Sigmoid colon (tissue), 7 donors: ENCODE data around the gene SEC23B. TPM values are rescaled to one million over a fixed set of nuclear protein-coding genes. Genes with fewer than 3 reads are reported as not detected.

Experiments
- DNase-seq: peaks from one replicate; pipeline ENCODE4 v3.0.0-alpha.2; 2019
- H3K27ac ChIP-seq, 4 donors: fragments of 200-600 bp; sonication (generic); one replicate each; pipeline ENCODE4 v1.5.1; 2016 to 2019; ENCODE audit warnings: mild to moderate bottlenecking in 1 of 4
- H3K27me3 ChIP-seq, 3 donors: fragments of 200-600 bp; sonication (generic); one replicate each; pipeline ENCODE4 v1.5.1; 2019; ENCODE audit warnings: mild to moderate bottlenecking in 1 of 3
- H3K36me3 ChIP-seq, 4 donors: fragments of 200-600 bp; sonication (generic); one replicate each; pipeline ENCODE4 v1.5.1; 2016 to 2019
- H3K4me1 ChIP-seq, 4 donors: fragments of 200-600 bp; sonication (generic); one replicate each; pipeline ENCODE4 v1.5.1; 2017 to 2019
- H3K4me3 ChIP-seq, 4 donors: fragments of 200-600 bp; sonication (generic); one replicate each; pipeline ENCODE4 v1.5.1; 2017 to 2019; ENCODE audit warnings: mild to moderate bottlenecking in 2 of 4, moderate library complexity in 1 of 4
- H3K9me3 ChIP-seq, 4 donors: fragments of 200-600 bp in 3 of 4; sonication (generic) in 3 of 4; one replicate each; pipeline versions ENCODE4 v1.5.1 to v1.6.1; 2013 to 2019
- EP300 ChIP-seq, 4 donors: sonication (generic); formaldehyde crosslinking; IDR thresholded peaks; one replicate each; pipeline ENCODE4 v1.6.1; 2017; ENCODE audit warnings: antibody characterized with exemption in 4 of 4
- POLR2A ChIP-seq, 2 donors: fragments of 450-650 bp; IDR thresholded peaks; one replicate each; pipeline ENCODE4 v1.6.1; 2016; ENCODE audit warnings: antibody characterized with exemption in 2 of 2, mild to moderate bottlenecking in 2 of 2, moderate library complexity in 2 of 2
- POLR2AphosphoS5 ChIP-seq, 4 donors: sonication (generic); formaldehyde crosslinking; IDR thresholded peaks; one replicate each; pipeline ENCODE4 v1.6.1; 2017; ENCODE audit warnings: antibody characterized with exemption in 4 of 4
- WGBS, 2 donors: extraction: QIAGEN DNeasy Blood & Tissue Kit; methylation state at CpG; one replicate each; pipeline ENCODE4 v1.1.7; 2013; 5-methylcytosine and 5-hydroxymethylcytosine counted together
- intact Hi-C: fragments of 100-400 bp; cut with DNase I; formaldehyde crosslinking; loops from one replicate; pipeline ENCODE4 v1.15.1; 2023
- polyA plus RNA-seq, 3 donors: library from polyadenylated mRNA; stranded (reverse); fragments of 200-250 nt; gene quantifications; one replicate each; pipeline ENCODE4 v1.2.3, GENCODE V29; 2013
- total RNA-seq, 4 donors: library from RNA; depleted of rRNA; stranded (reverse); fragments of >200 nt; gene quantifications; one replicate each; pipeline ENCODE4 v1.1.0, GENCODE V29; 2016
- TF ChIP-seq, protein P1 (sequence below), 4 experiments: fragments of 450-650 bp in 3 of 4; fragments of 200-600 bp in 1 of 4; IDR thresholded peaks; one replicate each; pipeline ENCODE4 v1.5.1; 2016 to 2019; ENCODE audit warnings: antibody characterized with exemption in 4 of 4, mild to moderate bottlenecking in 3 of 4, moderate library complexity in 2 of 4
- donor health status: healthy with polysubstance abuse.
- donor health status: Bipolar disorder and iron deficiency.
- donor health status: healthy.

Gene SEC23B
- total and polyA plus RNA-seq, 7 donors = 10.5 to 31.4 (median 14.2) TPM

DNA sequence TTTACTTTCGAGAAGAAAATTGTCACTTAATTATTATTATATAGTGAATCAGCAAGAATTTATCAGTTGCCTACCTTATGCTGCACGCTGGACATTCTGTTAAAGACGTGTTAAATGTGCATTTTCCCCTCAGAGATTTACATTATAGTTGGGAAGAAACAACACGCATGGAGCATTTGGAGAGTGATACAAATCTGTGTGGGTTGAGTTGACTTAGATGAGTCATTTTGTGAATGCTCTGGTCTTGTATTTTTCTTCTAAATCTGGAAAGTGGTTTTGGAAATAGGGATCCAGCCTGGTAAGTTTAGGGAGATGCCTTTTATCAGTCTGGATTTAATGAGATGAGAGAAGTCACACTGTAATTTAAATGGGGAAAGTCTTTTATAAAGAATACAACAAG lies 35.5 kb downstream of the SEC23B start:
- no peaks in the 10 kb centered on the region for H3K4me1 ChIP-seq
- no peak overlapping the region for H3K4me3 ChIP-seq
- intact Hi-C loops = no loop called here
- no peak for DNase-seq
- TF ChIP-seq POLR2A (IDR thresholded peaks at IDR 0.05) (no peak), POLR2AphosphoS5 (IDR thresholded peaks at IDR 0.05) (no peak), EP300 (IDR thresholded peaks at IDR 0.05) (no peak)
- TF ChIP-seq, protein P1, sequence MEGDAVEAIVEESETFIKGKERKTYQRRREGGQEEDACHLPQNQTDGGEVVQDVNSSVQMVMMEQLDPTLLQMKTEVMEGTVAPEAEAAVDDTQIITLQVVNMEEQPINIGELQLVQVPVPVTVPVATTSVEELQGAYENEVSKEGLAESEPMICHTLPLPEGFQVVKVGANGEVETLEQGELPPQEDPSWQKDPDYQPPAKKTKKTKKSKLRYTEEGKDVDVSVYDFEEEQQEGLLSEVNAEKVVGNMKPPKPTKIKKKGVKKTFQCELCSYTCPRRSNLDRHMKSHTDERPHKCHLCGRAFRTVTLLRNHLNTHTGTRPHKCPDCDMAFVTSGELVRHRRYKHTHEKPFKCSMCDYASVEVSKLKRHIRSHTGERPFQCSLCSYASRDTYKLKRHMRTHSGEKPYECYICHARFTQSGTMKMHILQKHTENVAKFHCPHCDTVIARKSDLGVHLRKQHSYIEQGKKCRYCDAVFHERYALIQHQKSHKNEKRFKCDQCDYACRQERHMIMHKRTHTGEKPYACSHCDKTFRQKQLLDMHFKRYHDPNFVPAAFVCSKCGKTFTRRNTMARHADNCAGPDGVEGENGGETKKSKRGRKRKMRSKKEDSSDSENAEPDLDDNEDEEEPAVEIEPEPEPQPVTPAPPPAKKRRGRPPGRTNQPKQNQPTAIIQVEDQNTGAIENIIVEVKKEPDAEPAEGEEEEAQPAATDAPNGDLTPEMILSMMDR (IDR thresholded peaks at IDR 0.05) = no peak
- no peaks in the 10 kb centered on the region for H3K27me3 ChIP-seq
- no peaks in the 10 kb centered on the region for H3K9me3 ChIP-seq
- 94 to 97% methylated on average over 4 of the region's 4 CpGs for whole genome bisulfite sequencing, 2 donors
- peaks cover 0 to 81% (median 19%) of the 10 kb centered on the region in 4 donors for H3K36me3 ChIP-seq
- H3K27ac ChIP-seq = no peak overlapping the region

DNA sequence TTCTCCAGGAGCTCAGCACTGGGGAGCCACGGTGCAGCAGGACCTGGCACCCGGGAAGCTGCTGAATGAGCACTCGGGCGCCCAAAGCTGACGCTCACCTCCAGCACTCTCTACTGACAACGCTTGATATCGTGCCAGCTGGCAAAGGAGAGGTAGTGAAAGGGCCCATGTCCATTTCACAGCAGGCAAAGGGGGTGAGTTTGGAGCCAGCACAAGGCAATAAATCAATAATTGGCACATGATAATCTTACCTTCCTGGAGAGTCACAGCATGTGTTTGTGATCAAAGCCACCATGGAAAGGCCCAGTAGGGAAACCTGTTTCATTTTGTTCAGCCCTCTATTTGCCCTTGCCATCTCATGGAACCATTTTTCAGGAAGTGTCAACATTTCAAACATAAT lies 36.2 kb downstream of the SEC23B start:
- TF ChIP-seq POLR2AphosphoS5 (IDR thresholded peaks at IDR 0.05) (no peak), POLR2A (IDR thresholded peaks at IDR 0.05) (no peak)
- no peak for DNase-seq
- H3K36me3 ChIP-seq = peaks cover 0 to 88% (median 25%) of the 10 kb centered on the region in 4 donors
- H3K4me1 ChIP-seq = no peaks in the 10 kb centered on the region
- no peaks in the 10 kb centered on the region for H3K27me3 ChIP-seq
- no peak overlapping the region for H3K27ac ChIP-seq
- no peaks in the 10 kb centered on the region for H3K9me3 ChIP-seq
- intact Hi-C loops = no loop called here
- 89 to 93% methylated on average over 7 of the region's 7 CpGs for WGBS, 2 donors
- no peak overlapping the region for H3K4me3 ChIP-seq

DNA sequence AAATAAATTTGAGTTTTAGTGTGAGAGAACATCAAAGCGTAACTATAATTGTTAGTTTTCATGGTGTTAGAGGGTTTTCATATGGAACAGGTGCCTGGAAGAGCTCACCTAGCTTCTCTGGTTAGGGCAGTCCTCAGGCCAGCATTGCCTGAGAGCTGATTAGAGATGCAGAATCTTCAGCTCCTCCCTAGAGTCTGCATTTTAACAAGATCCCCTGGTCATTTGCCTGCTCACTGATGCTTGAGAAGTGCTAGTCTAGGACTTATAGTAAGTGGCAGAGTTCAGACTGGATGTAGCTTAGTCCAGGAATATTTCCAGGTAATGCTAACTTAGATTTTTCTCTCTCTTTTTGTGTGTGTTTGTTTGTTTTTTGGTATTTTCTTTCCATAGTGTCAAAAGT lies 37.8 kb downstream of the SEC23B start:
- no peaks in the 10 kb centered on the region for H3K27me3 ChIP-seq
- DNase-seq = no peak
- 93 to 95% methylated on average over 1 of the region's 1 CpG for whole genome bisulfite sequencing, 2 donors
- TF ChIP-seq POLR2A (IDR thresholded peaks at IDR 0.05) (no peak), POLR2AphosphoS5 (IDR thresholded peaks at IDR 0.05) (no peak), EP300 (IDR thresholded peaks at IDR 0.05) (no peak)
- TF ChIP-seq, protein P1 (IDR thresholded peaks at IDR 0.05) = no peak
- no peaks in the 10 kb centered on the region for H3K4me1 ChIP-seq
- no peak overlapping the region for H3K4me3 ChIP-seq
- H3K9me3 ChIP-seq = no peaks in the 10 kb centered on the region
- H3K27ac ChIP-seq = no peak overlapping the region
- intact Hi-C loops = no loop called here
- H3K36me3 ChIP-seq = peaks cover 0 to 93% (median 29%) of the 10 kb centered on the region in 4 donors

DNA sequence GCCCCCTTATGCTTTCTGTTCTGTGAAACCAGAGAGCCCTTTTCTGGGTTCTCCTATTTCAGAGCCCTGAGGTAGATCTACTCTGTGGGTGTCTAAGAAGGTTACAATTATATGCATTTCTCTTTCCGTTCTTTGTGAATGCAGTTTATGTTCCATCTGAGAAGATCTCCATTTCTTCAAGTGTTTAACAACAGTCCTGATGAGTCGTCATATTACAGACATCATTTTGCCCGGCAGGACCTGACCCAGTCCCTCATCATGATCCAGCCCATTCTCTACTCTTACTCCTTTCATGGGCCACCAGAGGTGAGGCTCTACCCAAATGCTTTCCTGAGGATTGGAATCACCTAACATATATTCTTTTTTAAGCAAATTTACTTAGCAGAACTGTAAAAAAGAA lies 40.7 kb downstream of the SEC23B start:
- H3K4me1 ChIP-seq = no peaks in the 10 kb centered on the region
- H3K9me3 ChIP-seq = no peaks in the 10 kb centered on the region
- H3K27ac ChIP-seq = no peak overlapping the region
- H3K4me3 ChIP-seq = no peak overlapping the region
- intact Hi-C loops = no loop called here
- no peaks in the 10 kb centered on the region for H3K27me3 ChIP-seq
- 94 to 95% methylated on average over 3 of the region's 3 CpGs for WGBS, 2 donors
- H3K36me3 ChIP-seq = peaks cover 0 to 94% (median 31%) of the 10 kb centered on the region in 4 donors
- TF ChIP-seq, protein P1 (IDR thresholded peaks at IDR 0.05) = no peak
- DNase-seq = no peak

DNA sequence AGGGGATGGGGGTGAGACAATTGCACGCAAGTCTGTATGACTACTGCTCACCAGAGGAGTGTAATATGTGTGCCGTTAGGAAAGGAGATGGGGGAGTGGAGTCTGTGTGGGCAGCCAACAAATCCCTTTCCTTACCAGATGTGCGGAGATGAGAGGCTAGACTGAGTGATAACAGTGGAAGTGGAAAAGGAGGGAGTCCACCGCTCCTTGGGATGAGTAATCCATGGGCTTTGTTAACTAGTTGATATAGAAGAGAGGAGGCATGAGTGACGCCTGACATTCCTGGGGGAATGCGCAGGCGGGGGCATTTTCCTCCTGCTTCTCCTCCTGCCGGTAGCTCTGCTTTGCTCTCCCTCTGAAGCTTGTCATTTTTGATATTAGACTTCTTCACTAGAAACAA lies 46.0 kb downstream of the SEC23B start:
- intact Hi-C loops = no loop called here
- Histone ChIP-seq H3K27ac (no peak overlapping the region), H3K9me3 (no peaks in the 10 kb centered on the region), H3K27me3 (no peaks in the 10 kb centered on the region), H3K36me3 (peaks cover 0 to 84% (median 32%) of the 10 kb centered on the region in 4 donors), H3K4me1 (no peaks in the 10 kb centered on the region), H3K4me3 (no peak overlapping the region)
- TF ChIP-seq POLR2A (IDR thresholded peaks at IDR 0.05) (no peak), POLR2AphosphoS5 (IDR thresholded peaks at IDR 0.05) (no peak), EP300 (IDR thresholded peaks at IDR 0.05) (no peak)
- TF ChIP-seq, protein P1 (IDR thresholded peaks at IDR 0.05) = no peak
- WGBS, 2 donors = 97 to 98% methylated on average over 8 of the region's 8 CpGs
- no peak for DNase-seq
